ENCODE data around the gene IGF2.

The IGF2 gene

GRCh38 chr11:2102883-2103213, 36.3 kb downstream of the IGF2 start:
- peaks cover 0 to 4% of the 10 kb centered on the region in 2 donors for H3K4me1 ChIP-seq (ENCODE audit: control insufficient read depth in 2 of 2, insufficient read depth in 2 of 2, low read length in 2 of 2)

GRCh38 chr11:2102132-2102882, 36.9 kb downstream of the IGF2 start:
- no peaks in the 10 kb centered on the region for H3K27me3 ChIP-seq (ENCODE audit: control insufficient read depth in 2 of 2, insufficient read depth in 2 of 2, low read length in 2 of 2)
- no peak overlapping the region for H3K27ac ChIP-seq (ENCODE audit: low read depth in 2 of 2, low read length in 2 of 2)
- no peaks in the 10 kb centered on the region for H3K36me3 ChIP-seq (ENCODE audit: control insufficient read depth in 2 of 2, insufficient read depth in 2 of 2, low read length in 2 of 2)

More at GRCh38 chr11:2102883-2103213, 36.3 kb downstream of the IGF2 start:
- no peaks in the 10 kb centered on the region for H3K27me3 ChIP-seq (ENCODE audit: control insufficient read depth in 2 of 2, insufficient read depth in 2 of 2, low read length in 2 of 2)
- H3K9me3 ChIP-seq (ENCODE audit: control insufficient read depth in 2 of 2, low read length in 2 of 2) = no peaks in the 10 kb centered on the region
- no peak overlapping the region for H3K4me3 ChIP-seq (ENCODE audit: low read length in 2 of 2)
- no peak overlapping the region for H3K9ac ChIP-seq (ENCODE audit: low read depth in 1 of 2, low read length in 2 of 2)
- no peaks in the 10 kb centered on the region for H3K36me3 ChIP-seq (ENCODE audit: control insufficient read depth in 2 of 2, insufficient read depth in 2 of 2, low read length in 2 of 2)
- H3K27ac ChIP-seq (ENCODE audit: low read depth in 2 of 2, low read length in 2 of 2) = no peak overlapping the region

GRCh38 chr11:2101171-2101675, 38.0 kb downstream of the IGF2 start:
- no peak overlapping the region for H3K4me3 ChIP-seq (ENCODE audit: low read length in 2 of 2)
- no peaks in the 10 kb centered on the region for H3K36me3 ChIP-seq (ENCODE audit: control insufficient read depth in 2 of 2, insufficient read depth in 2 of 2, low read length in 2 of 2)
- H3K4me1 ChIP-seq (ENCODE audit: control insufficient read depth in 2 of 2, insufficient read depth in 2 of 2, low read length in 2 of 2) = peaks cover 0 to 4% of the 10 kb centered on the region in 2 donors
- no peak overlapping the region for H3K27ac ChIP-seq (ENCODE audit: low read depth in 2 of 2, low read length in 2 of 2)
- H3K27me3 ChIP-seq (ENCODE audit: control insufficient read depth in 2 of 2, insufficient read depth in 2 of 2, low read length in 2 of 2) = no peaks in the 10 kb centered on the region
- no peak overlapping the region for H3K9ac ChIP-seq (ENCODE audit: low read depth in 1 of 2, low read length in 2 of 2)
- no peaks in the 10 kb centered on the region for H3K9me3 ChIP-seq (ENCODE audit: control insufficient read depth in 2 of 2, low read length in 2 of 2)

More at GRCh38 chr11:2102132-2102882, 36.9 kb downstream of the IGF2 start:
- Histone ChIP-seq H3K9ac (ENCODE audit: low read depth in 1 of 2, low read length in 2 of 2) (no peak overlapping the region), H3K4me3 (ENCODE audit: low read length in 2 of 2) (no peak overlapping the region), H3K4me1 (ENCODE audit: control insufficient read depth in 2 of 2, insufficient read depth in 2 of 2, low read length in 2 of 2) (peaks cover 0 to 4% of the 10 kb centered on the region in 2 donors), H3K9me3 (ENCODE audit: control insufficient read depth in 2 of 2, low read length in 2 of 2) (no peaks in the 10 kb centered on the region)

GRCh38 chr11:2100361-2101170, 38.6 kb downstream of the IGF2 start:
- H3K4me3 ChIP-seq (ENCODE audit: low read length in 2 of 2) = no peak overlapping the region
- no peak overlapping the region for H3K27ac ChIP-seq (ENCODE audit: low read depth in 2 of 2, low read length in 2 of 2)
- no peak overlapping the region for H3K9ac ChIP-seq (ENCODE audit: low read depth in 1 of 2, low read length in 2 of 2)
- no peaks in the 10 kb centered on the region for H3K36me3 ChIP-seq (ENCODE audit: control insufficient read depth in 2 of 2, insufficient read depth in 2 of 2, low read length in 2 of 2)
- no peaks in the 10 kb centered on the region for H3K27me3 ChIP-seq (ENCODE audit: control insufficient read depth in 2 of 2, insufficient read depth in 2 of 2, low read length in 2 of 2)
- peaks cover 0 to 4% of the 10 kb centered on the region in 2 donors for H3K4me1 ChIP-seq (ENCODE audit: control insufficient read depth in 2 of 2, insufficient read depth in 2 of 2, low read length in 2 of 2)
- no peaks in the 10 kb centered on the region for H3K9me3 ChIP-seq (ENCODE audit: control insufficient read depth in 2 of 2, low read length in 2 of 2)

GRCh38 chr11:2099516-2100349, 39.5 kb downstream of the IGF2 start:
- Histone ChIP-seq H3K9me3 (ENCODE audit: control insufficient read depth in 2 of 2, low read length in 2 of 2) (no peaks in the 10 kb centered on the region), H3K27me3 (ENCODE audit: control insufficient read depth in 2 of 2, insufficient read depth in 2 of 2, low read length in 2 of 2) (no peaks in the 10 kb centered on the region), H3K9ac (ENCODE audit: low read depth in 1 of 2, low read length in 2 of 2) (no peak overlapping the region), H3K4me1 (ENCODE audit: control insufficient read depth in 2 of 2, insufficient read depth in 2 of 2, low read length in 2 of 2) (peaks cover 0 to 4% of the 10 kb centered on the region in 2 donors), H3K36me3 (ENCODE audit: control insufficient read depth in 2 of 2, insufficient read depth in 2 of 2, low read length in 2 of 2) (no peaks in the 10 kb centered on the region), H3K4me3 (ENCODE audit: low read length in 2 of 2) (no peak overlapping the region), H3K27ac (ENCODE audit: low read depth in 2 of 2, low read length in 2 of 2) (no peak overlapping the region)

- Histone ChIP-seq H3K27me3 (ENCODE audit: control insufficient read depth in 2 of 2, insufficient read depth in 2 of 2, low read length in 2 of 2) (no peaks in the 10 kb centered on the region), H3K9me3 (ENCODE audit: control insufficient read depth in 2 of 2, low read length in 2 of 2) (no peaks in the 10 kb centered on the region), H3K4me3 (ENCODE audit: low read length in 2 of 2) (no peak overlapping the region), H3K9ac (ENCODE audit: low read depth in 1 of 2, low read length in 2 of 2) (no peak overlapping the region), H3K4me1 (ENCODE audit: control insufficient read depth in 2 of 2, insufficient read depth in 2 of 2, low read length in 2 of 2) (peaks cover 0 to 4% of the 10 kb centered on the region in 2 donors), H3K36me3 (ENCODE audit: control insufficient read depth in 2 of 2, insufficient read depth in 2 of 2, low read length in 2 of 2) (no peaks in the 10 kb centered on the region), H3K27ac (ENCODE audit: low read depth in 2 of 2, low read length in 2 of 2) (no peak overlapping the region)
Observed at GRCh38 chr11:2098691-2099515, 40.3 kb downstream of the IGF2 start.

GRCh38 chr11:2097998-2098690, 41.0 kb downstream of the IGF2 start:
- peaks cover 0 to 4% of the 10 kb centered on the region in 2 donors for H3K4me1 ChIP-seq (ENCODE audit: control insufficient read depth in 2 of 2, insufficient read depth in 2 of 2, low read length in 2 of 2)
- H3K27ac ChIP-seq (ENCODE audit: low read depth in 2 of 2, low read length in 2 of 2) = no peak overlapping the region
- no peak overlapping the region for H3K9ac ChIP-seq (ENCODE audit: low read depth in 1 of 2, low read length in 2 of 2)
- H3K36me3 ChIP-seq (ENCODE audit: control insufficient read depth in 2 of 2, insufficient read depth in 2 of 2, low read length in 2 of 2) = no peaks in the 10 kb centered on the region
- H3K4me3 ChIP-seq (ENCODE audit: low read length in 2 of 2) = no peak overlapping the region
- no peaks in the 10 kb centered on the region for H3K27me3 ChIP-seq (ENCODE audit: control insufficient read depth in 2 of 2, insufficient read depth in 2 of 2, low read length in 2 of 2)
- no peaks in the 10 kb centered on the region for H3K9me3 ChIP-seq (ENCODE audit: control insufficient read depth in 2 of 2, low read length in 2 of 2)

- peaks cover 0 to 4% of the 10 kb centered on the region in 2 donors for H3K4me1 ChIP-seq (ENCODE audit: control insufficient read depth in 2 of 2, insufficient read depth in 2 of 2, low read length in 2 of 2)
- no peaks in the 10 kb centered on the region for H3K9me3 ChIP-seq (ENCODE audit: control insufficient read depth in 2 of 2, low read length in 2 of 2)
- H3K27me3 ChIP-seq (ENCODE audit: control insufficient read depth in 2 of 2, insufficient read depth in 2 of 2, low read length in 2 of 2) = no peaks in the 10 kb centered on the region
- H3K4me3 ChIP-seq (ENCODE audit: low read length in 2 of 2) = no peak overlapping the region
- peak overlapping the region; percentile 23 to 49 for H3K27ac ChIP-seq (ENCODE audit: low read depth in 2 of 2, low read length in 2 of 2)
- no peak overlapping the region for H3K9ac ChIP-seq (ENCODE audit: low read depth in 1 of 2, low read length in 2 of 2)
- H3K36me3 ChIP-seq (ENCODE audit: control insufficient read depth in 2 of 2, insufficient read depth in 2 of 2, low read length in 2 of 2) = no peaks in the 10 kb centered on the region
Observed at GRCh38 chr11:2097356-2097997, 41.7 kb downstream of the IGF2 start.
